GM21390 (cell line): ENCODE data around the gene SPINK7.
"Not testable (repeated sequence)": the region's sequence is repeated elsewhere in the genome, so short reads cannot be mapped to it uniquely, and the experiment has no call there.

ENCODE experiments used
- ATAC-seq: cut with Tn5 transposase; IDR thresholded peaks from one replicate; pipeline ENCODE4 v1.9.1; 2021; ENCODE audit not compliant: unreplicated experiment

Gene SPINK7

GRCh38 chr5:148312153-148312552 is at the start of gene SPINK7:
Gene SPINK7, plus strand, starts transcription at chr5:148312423. Its CDS starts 61 bp downstream, at chr5:148312484.
- ATAC-seq, result no peak

GRCh38 chr5:148267962-148268361 is 44.3 kb upstream of the SPINK7 start:
- no peak for ATAC-seq

- ATAC-seq, result no peak
Measured at GRCh38 chr5:148268566-148268965, 43.7 kb upstream of the SPINK7 start, which contains the start of gene SPINK13. Gene SPINK13, plus strand, starts transcription at chr5:148268794. Its CDS starts 1,279 bp downstream, at chr5:148270073.

- not testable (repeated sequence) for ATAC-seq
Measured at GRCh38 chr5:148275129-148275528, 37.1 kb upstream of the SPINK7 start.

GRCh38 chr5:148280893-148281292 is 31.3 kb upstream of the SPINK7 start:
- not testable (repeated sequence) for ATAC-seq

- not testable (repeated sequence) for ATAC-seq
Measured at GRCh38 chr5:148281336-148281735, 30.9 kb upstream of the SPINK7 start.

GRCh38 chr5:148290271-148291195 is 21.7 kb upstream of the SPINK7 start:
- ATAC-seq, result no peak

- ATAC-seq, result no peak
Measured at GRCh38 chr5:148297731-148298130, 14.5 kb upstream of the SPINK7 start.

GRCh38 chr5:148306446-148306845 is 5.8 kb upstream of the SPINK7 start:
- no peak for ATAC-seq

- no peak for ATAC-seq
Measured at GRCh38 chr5:148309019-148309418, 3.2 kb upstream of the SPINK7 start.

GRCh38 chr5:148309746-148310145 is 2.5 kb upstream of the SPINK7 start:
- no peak for ATAC-seq

GRCh38 chr5:148311484-148311883 is 739 bp upstream of the SPINK7 start:
- ATAC-seq, result no peak

- ATAC-seq, result no peak
Measured at GRCh38 chr5:148314187-148314586, 2.0 kb downstream of the SPINK7 start.

- ATAC-seq, result no peak
Measured at GRCh38 chr5:148314731-148315130, 2.5 kb downstream of the SPINK7 start.

- ATAC-seq, result not testable (repeated sequence)
Measured at GRCh38 chr5:148320011-148320963, 8.1 kb downstream of the SPINK7 start.

- no peak for ATAC-seq
Measured at GRCh38 chr5:148333262-148333849, 21.1 kb downstream of the SPINK7 start.

GRCh38 chr5:148335259-148335658 is 23.0 kb downstream of the SPINK7 start, which contains the start of gene SPINK9:
Gene SPINK9, plus strand, starts transcription at chr5:148335559. Its CDS starts 55 bp downstream, at chr5:148335614.
- no peak for ATAC-seq

GRCh38 chr5:148336704-148337435 is 24.6 kb downstream of the SPINK7 start:
- no peak for ATAC-seq

GRCh38 chr5:148342371-148343045 is 30.3 kb downstream of the SPINK7 start:
- ATAC-seq, result no peak

GRCh38 chr5:148343046-148343407 is 30.8 kb downstream of the SPINK7 start:
- no peak for ATAC-seq
